ENCODE measurements around the gene EXOC4. TPM values are rescaled to one million over a fixed set of nuclear protein-coding genes. Genes with fewer than 3 reads are reported as not detected.

Gene EXOC4
- total RNA-seq, 1 experiment from 2014 or later, result 65.1 TPM

GRCh38 chr7:133386205-133386604 is 133.3 kb downstream of the EXOC4 start:
- in situ Hi-C loops (cut with HindIII; ENCODE audit: low pct_unique_long_range_greater_than_20kb, low sequenced_read_pairs), result no loop called here
- DNase-seq (ENCODE audit: low read depth), result no peak

DNA sequence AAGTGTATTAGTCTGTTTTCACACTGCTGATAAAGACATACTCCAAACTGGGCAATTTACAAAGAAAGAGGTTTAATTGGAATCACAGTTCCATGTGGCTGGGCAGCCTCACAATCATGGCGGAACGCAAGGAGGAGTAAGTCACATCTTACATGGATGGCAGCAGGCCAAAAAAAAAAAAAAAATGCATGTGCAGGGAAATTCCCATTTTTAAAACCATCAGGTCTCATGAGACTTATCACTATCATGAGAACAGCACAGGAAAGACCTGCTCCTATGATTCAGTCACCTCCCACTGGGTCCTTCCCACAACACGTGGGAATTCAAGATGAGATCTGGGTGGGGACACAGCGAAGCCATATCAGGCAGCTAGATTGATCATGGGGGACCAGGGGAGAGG is 136.8 kb downstream of the EXOC4 start:
- in situ Hi-C loops (cut with HindIII; ENCODE audit: low pct_unique_long_range_greater_than_20kb, low sequenced_read_pairs), result no loop called here
- DNase-seq (ENCODE audit: low read depth), result no peak

- DNase-seq (ENCODE audit: low read depth), result no peak
- in situ Hi-C loops (cut with HindIII; ENCODE audit: low pct_unique_long_range_greater_than_20kb, low sequenced_read_pairs), result no loop called here
Observed at GRCh38 chr7:133391206-133391605, 138.3 kb downstream of the EXOC4 start.

DNA sequence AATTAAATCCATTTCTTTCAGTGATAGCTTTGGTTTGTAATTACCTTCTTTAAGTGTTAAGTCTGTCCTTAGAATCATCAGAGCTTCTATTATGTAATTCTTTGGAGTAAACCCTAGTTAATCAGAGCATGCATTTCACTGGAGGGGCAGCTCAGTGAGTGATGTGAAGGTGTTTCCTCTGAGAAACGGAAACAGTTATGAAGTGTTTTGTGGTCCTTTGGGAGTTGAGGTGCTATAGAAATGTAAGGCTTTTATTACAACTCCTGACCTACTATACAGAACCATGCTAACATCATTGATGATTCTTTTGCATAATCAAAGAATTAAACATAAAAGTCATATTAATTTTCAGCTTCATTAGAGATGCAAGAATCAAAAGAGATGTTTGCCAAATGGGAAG is 141.5 kb downstream of the EXOC4 start:
- in situ Hi-C loops (cut with HindIII; ENCODE audit: low pct_unique_long_range_greater_than_20kb, low sequenced_read_pairs), result no loop called here
- DNase-seq (ENCODE audit: low read depth), result no peak

DNA sequence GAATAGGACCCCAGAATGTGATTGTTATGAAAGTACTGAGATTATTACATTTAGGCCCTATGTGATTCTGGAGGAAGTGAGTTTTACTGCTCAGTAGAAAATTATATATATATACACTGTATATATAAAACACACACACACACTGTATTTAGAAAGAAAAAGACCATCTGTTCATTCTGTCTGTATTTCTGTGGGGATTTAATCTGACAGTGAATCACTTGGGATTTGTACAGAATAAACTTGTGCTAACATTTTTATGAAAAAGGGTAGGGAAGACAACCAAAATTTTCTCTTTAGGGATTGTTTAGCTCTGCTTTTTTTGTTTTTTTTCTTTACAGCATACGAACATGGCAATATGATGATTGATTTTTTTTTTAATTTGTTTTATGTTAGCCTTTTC is 142.7 kb downstream of the EXOC4 start:
- in situ Hi-C loops (cut with HindIII; ENCODE audit: low pct_unique_long_range_greater_than_20kb, low sequenced_read_pairs), result no loop called here
- no peak for DNase-seq (ENCODE audit: low read depth)

GRCh38 chr7:133398506-133398905 is 145.6 kb downstream of the EXOC4 start:
- no peak for DNase-seq (ENCODE audit: low read depth)
- in situ Hi-C loops (cut with HindIII; ENCODE audit: low pct_unique_long_range_greater_than_20kb, low sequenced_read_pairs), result no loop called here

- no peak for DNase-seq (ENCODE audit: low read depth)
- in situ Hi-C loops (cut with HindIII; ENCODE audit: low pct_unique_long_range_greater_than_20kb, low sequenced_read_pairs), result no loop called here
Observed at GRCh38 chr7:133401225-133401624, 148.3 kb downstream of the EXOC4 start.

- DNase-seq (ENCODE audit: low read depth), result no peak
- in situ Hi-C loops (cut with HindIII; ENCODE audit: low pct_unique_long_range_greater_than_20kb, low sequenced_read_pairs), result no loop called here
Observed at GRCh38 chr7:133408212-133408611, 155.3 kb downstream of the EXOC4 start.

- in situ Hi-C loops (cut with HindIII; ENCODE audit: low pct_unique_long_range_greater_than_20kb, low sequenced_read_pairs), result no loop called here
- DNase-seq (ENCODE audit: low read depth), result no peak
Observed at GRCh38 chr7:133409421-133409820, 156.5 kb downstream of the EXOC4 start.

DNA sequence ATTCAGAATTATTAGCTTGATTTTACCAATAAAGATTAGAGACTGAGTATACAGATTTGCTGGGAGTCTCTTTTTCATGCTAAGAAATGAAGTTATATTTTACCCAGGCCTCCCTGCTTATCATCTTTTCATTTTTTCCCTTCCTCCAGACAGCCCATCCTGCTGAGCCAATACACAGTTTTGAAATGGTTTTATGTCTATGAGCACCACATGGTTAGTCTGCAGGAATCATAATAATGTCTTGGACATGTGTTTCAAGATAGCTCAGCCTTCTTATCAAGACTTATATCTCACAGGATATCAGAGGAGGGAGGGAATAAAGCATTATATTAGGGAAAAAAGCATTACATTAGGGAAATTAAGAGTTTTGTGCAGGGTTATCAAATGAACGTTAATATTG is 157.1 kb downstream of the EXOC4 start:
- DNase-seq (ENCODE audit: low read depth), result no peak
- in situ Hi-C loops (cut with HindIII; ENCODE audit: low pct_unique_long_range_greater_than_20kb, low sequenced_read_pairs), result no loop called here

- in situ Hi-C loops (cut with HindIII; ENCODE audit: low pct_unique_long_range_greater_than_20kb, low sequenced_read_pairs), result no loop called here
- no peak for DNase-seq (ENCODE audit: low read depth)
Observed at GRCh38 chr7:133411395-133411794, 158.5 kb downstream of the EXOC4 start.

DNA sequence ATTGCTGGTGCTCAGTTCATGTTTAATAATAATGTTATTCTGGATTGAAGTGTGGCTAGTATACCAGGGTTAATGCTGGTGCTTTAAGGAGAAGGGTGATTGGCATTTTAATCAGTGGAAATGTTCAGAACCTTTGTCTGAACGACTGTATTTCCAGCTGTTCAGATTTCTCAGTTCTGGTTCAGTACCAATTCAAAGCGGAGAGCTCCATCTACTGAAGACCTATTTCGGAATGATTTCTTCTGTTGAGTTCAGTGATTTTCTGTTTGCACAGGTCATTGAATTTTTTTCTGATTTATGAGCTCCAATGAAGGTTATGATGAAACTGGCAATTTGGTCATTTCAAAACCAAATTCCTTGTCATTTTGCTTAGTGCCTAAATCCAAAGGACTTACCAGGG is 160.1 kb downstream of the EXOC4 start:
- in situ Hi-C loops (cut with HindIII; ENCODE audit: low pct_unique_long_range_greater_than_20kb, low sequenced_read_pairs), result no loop called here
- DNase-seq (ENCODE audit: low read depth), result no peak

DNA sequence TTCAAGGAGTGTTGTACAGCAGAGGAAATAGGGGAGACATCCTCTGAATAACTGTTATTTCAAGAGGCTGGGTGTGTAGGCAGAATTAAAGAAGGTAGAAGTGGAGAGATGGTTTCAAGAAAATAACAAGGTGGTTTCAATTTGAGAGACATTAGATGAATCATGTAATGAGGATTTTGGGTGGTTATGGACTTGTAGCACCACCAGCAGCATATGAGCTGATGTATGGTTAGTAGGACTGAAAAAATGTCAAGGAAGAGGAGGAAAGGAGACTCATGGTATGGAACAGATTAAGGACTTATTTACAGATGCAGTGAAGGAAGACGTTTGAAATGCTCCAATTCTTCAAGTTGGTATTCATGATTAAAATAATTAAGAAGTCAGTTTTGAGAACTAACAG is 166.2 kb downstream of the EXOC4 start:
- in situ Hi-C loops (cut with HindIII; ENCODE audit: low pct_unique_long_range_greater_than_20kb, low sequenced_read_pairs), result no loop called here
- no peak for DNase-seq (ENCODE audit: low read depth)

GRCh38 chr7:133423618-133424017 is 170.7 kb downstream of the EXOC4 start:
- in situ Hi-C loops (cut with HindIII; ENCODE audit: low pct_unique_long_range_greater_than_20kb, low sequenced_read_pairs), result no loop called here

GRCh38 chr7:133428326-133428725 is 175.4 kb downstream of the EXOC4 start:
- DNase-seq (ENCODE audit: low read depth), result no peak
- in situ Hi-C loops (cut with HindIII; ENCODE audit: low pct_unique_long_range_greater_than_20kb, low sequenced_read_pairs), result no loop called here

More at GRCh38 chr7:133423618-133424017, 170.7 kb downstream of the EXOC4 start:
- DNase-seq (ENCODE audit: low read depth), result no peak

DNA sequence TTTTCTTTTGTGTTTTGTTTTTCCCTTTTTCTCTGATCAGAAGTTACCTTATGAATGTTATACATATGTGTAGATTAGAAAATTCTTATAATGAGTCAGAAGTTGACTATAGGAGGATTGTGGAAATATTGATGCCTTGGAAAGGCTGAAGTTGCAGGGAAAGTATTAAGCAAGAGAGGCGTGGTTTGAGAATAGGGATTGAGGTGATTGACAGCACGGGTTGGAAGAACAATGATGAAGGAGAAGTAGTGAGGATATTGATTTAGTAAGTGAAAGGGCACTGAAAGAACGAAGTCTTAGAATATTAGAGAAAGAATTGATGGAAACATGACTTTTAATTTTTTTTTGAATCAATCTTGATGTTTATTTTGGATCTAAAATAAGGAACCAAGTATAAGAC is 176.0 kb downstream of the EXOC4 start:
- DNase-seq (ENCODE audit: low read depth), result no peak
- in situ Hi-C loops (cut with HindIII; ENCODE audit: low pct_unique_long_range_greater_than_20kb, low sequenced_read_pairs), result no loop called here

GRCh38 chr7:133429371-133429770 is 176.5 kb downstream of the EXOC4 start:
- no peak for DNase-seq (ENCODE audit: low read depth)
- in situ Hi-C loops (cut with HindIII; ENCODE audit: low pct_unique_long_range_greater_than_20kb, low sequenced_read_pairs), result no loop called here

DNA sequence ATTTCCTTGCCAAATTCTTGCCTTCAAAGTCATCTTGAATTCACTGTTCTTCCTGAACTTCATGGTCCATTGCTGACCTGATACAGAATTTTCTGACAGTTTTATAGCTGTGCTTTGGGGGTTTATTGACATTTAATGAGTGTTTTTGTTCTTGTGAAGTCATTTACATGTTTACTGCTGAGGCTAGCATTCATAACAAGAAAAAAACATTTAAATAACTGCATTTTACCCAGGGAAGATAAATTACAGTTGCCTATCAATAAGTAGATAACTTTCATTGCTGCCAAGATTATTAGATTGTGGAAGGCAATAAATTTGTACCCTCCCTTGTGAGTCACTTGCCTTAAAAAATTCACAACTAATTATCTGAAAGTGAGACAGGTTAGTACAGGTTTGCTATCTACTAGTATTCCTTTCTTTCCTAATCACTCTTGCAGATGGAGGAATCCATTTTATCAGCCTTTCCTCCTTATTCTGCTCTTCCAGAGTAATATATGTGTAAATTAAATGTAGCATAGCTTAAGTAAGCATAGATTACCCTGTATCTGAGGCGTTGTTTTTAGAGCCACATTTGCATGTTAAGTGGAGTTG is 178.4 kb downstream of the EXOC4 start:
- in situ Hi-C loops (cut with HindIII; ENCODE audit: low pct_unique_long_range_greater_than_20kb, low sequenced_read_pairs), result no loop called here
- no peak for DNase-seq (ENCODE audit: low read depth)

DNA sequence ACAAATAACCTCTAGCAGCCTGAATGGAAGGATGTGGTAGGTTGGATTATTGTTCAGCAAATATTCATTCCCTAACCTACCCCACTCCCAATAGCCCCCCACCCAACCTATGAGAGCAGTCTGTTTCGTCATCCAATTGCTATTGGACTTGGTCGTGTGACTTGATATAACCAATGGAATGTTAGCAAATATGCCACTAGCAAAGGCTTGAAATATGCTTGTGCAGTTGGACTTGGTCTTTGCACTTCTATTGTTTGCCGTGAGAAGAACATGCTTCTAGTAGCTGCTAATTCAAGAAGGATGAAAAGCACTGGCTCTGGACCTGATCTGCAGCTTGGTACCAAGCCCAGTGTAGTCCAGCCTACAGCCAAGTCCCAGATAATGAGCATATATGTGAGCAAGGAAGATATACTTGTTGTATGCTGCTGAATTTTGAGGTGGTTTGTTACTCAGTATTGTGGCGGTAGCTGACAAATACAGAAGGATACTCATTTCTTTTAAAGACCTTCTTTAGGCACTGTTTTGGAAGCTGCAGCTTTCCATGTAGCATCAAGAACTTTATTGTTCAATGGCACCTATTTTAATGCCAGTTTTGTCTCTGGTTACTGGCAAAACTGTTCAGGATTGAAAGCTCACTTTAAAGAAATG is 180.4 kb downstream of the EXOC4 start:
- no peak for DNase-seq (ENCODE audit: low read depth)
- in situ Hi-C loops (cut with HindIII; ENCODE audit: low pct_unique_long_range_greater_than_20kb, low sequenced_read_pairs), result no loop called here

- in situ Hi-C loops (cut with HindIII; ENCODE audit: low pct_unique_long_range_greater_than_20kb, low sequenced_read_pairs), result no loop called here
- DNase-seq (ENCODE audit: low read depth), result peak; percentile 13
Observed at GRCh38 chr7:133434246-133434865, 181.5 kb downstream of the EXOC4 start.

Measured in Caki2 (cell line).